Heart right ventricle (tissue), 16 donors: ENCODE measurements around the gene TOR1AIP1. TPM values are rescaled to one million over a fixed set of nuclear protein-coding genes. Genes with fewer than 3 reads are reported as not detected.
"Not testable (repeated sequence)": the region's sequence is repeated elsewhere in the genome, so short reads cannot be mapped to it uniquely, and the experiment has no call there.

Source experiments
- ATAC-seq, 8 donors: fragments of 200-7000 bp; cut with Tn5 transposase; one replicate each; pipeline ENCODE4 v1.9.1; 2020; ENCODE audit warnings: mild to moderate bottlenecking in 8 of 8, moderate library complexity in 8 of 8, moderate number of reproducible peaks in 1 of 8
- DNase-seq, 2 donors: peaks; one replicate each; pipeline ENCODE4 v3.0.0-alpha.2; 2020
- H3K27ac ChIP-seq, 10 donors: fragments of 200-600 bp; sonication (generic) in 2 of 10; one replicate each; pipeline versions ENCODE4 v1.5.0 to v1.8.0; 2020 to 2022; ENCODE audit warnings: mild to moderate bottlenecking in 3 of 10
- H3K27me3 ChIP-seq, 7 donors: fragments of 200-600 bp; one replicate each; pipeline ENCODE4 v1.8.0; 2021 to 2022; ENCODE audit warnings: mild to moderate bottlenecking in 2 of 7
- H3K36me3 ChIP-seq, 9 donors: fragments of 200-600 bp; sonication (generic) in 1 of 9; one replicate each; pipeline versions ENCODE4 v1.5.0 to v1.8.0; 2020 to 2022; ENCODE audit warnings: mild to moderate bottlenecking in 2 of 9
- H3K4me1 ChIP-seq, 9 donors: fragments of 200-600 bp; sonication (generic) in 1 of 9; one replicate each; pipeline versions ENCODE4 v1.5.0 to v1.8.0; 2020 to 2022; ENCODE audit warnings: mild to moderate bottlenecking in 4 of 9
- H3K4me3 ChIP-seq, 10 donors: fragments of 200-600 bp; sonication (generic) in 2 of 10; one replicate each; pipeline versions ENCODE4 v1.5.0 to v1.8.0; 2020 to 2022; ENCODE audit warnings: mild to moderate bottlenecking in 7 of 10, moderate library complexity in 2 of 10
- H3K9me3 ChIP-seq, 11 donors: fragments of 200-600 bp in 10 of 11; sonication (generic) in 2 of 11; one replicate each; pipeline versions ENCODE4 v1.5.0 to v1.8.0; 2013 to 2022; ENCODE audit warnings: mild to moderate bottlenecking in 2 of 11, control low read depth in 1 of 11, moderate library complexity in 1 of 11
- CTCF ChIP-seq, 9 donors: fragments of 200-600 bp; sonication (generic) in 2 of 9; IDR thresholded peaks; one replicate each; pipeline versions ENCODE4 v1.5.0 to v1.8.0; 2021 to 2022; ENCODE audit warnings: antibody characterized with exemption in 9 of 9, mild to moderate bottlenecking in 5 of 9, moderate library complexity in 1 of 9
- WGBS, 2 donors: extraction: QIAGEN DNeasy Blood & Tissue Kit; methylation state at CpG; one replicate each; pipeline ENCODE4 v1.1.7; 2013; ENCODE audit warnings: inconsistent platforms in 1 of 2; 5-methylcytosine and 5-hydroxymethylcytosine counted together
- intact Hi-C, 10 donors: fragments of 100-400 bp; cut with DNase I; formaldehyde crosslinking; loops; one replicate each; pipeline versions ENCODE4 v1.11.1 to v1.14.2; 2022
- polyA plus RNA-seq, 2 donors: library from polyadenylated mRNA; stranded (reverse); fragments of 200-250 nt; gene quantifications; one replicate each; pipeline ENCODE4 v1.2.3, GENCODE V29; 2013
- total RNA-seq, 10 donors: library from RNA; stranded (reverse); fragmentation: NEBNext Ultra II Directional in 3 of 10; extraction: Animal tissue kit (Norgen Biotek cat#: 25700) in 3 of 10; gene quantifications; one replicate each; pipeline versions ENCODE4 v1.2.1 to v1.2.4, GENCODE V29; 2021 to 2023
- donor health status: Arrhythmogenic right ventricular cardiomyopathy.
- donor health status: ischemic (EF 13 %, LVEDD 7.1; RV severe dilation, severe dysfunction).
- donor health status: healthy with polysubstance abuse.
- donor health status: DM: no; HTN: yes; CAD: no.
- donor health status: DM: no; HTN: no; CAD: no.
- donor health status: ischemic (EF 25% LVEDD 6.9; RV normal size, moderate dysfunction).
- donor health status: ischemic (EF 25% LVEDD 5.7; RV mildly dilated, moderate dysfunction).
- donor health status: healthy.
- donor health status: DM: yes; HTN: yes; CAD: no.
- donor health status: Ischemic cardiomyopathy.
- donor health status: ischemic (EF 35%, LVEDD 5.7; RV mildly dilated, moderate dysfunction).
- donor health status: nonischemic (EF 11% LVEDD 7.7; RV severe dilation, severe dysfunction).
- donor health status: DM: yes; HTN: yes; CAD: no.
- donor health status: PGD.
- donor health status: ischemic (EF 29% LVEDD 5.4; RV normal size, mild dysfunction).
- donor health status: nonischemic (EF 23%, LVEDD 6.1; RV moderate dilation, normal function).

Gene TOR1AIP1
- total and polyA plus RNA-seq, 12 donors, result 13.4 to 50.3 (median 43.5) TPM

- Histone ChIP-seq H3K27ac (no peak overlapping the region), H3K4me1 (no peaks in the 10 kb centered on the region), H3K4me3 (no peak overlapping the region), H3K27me3 (no peaks in the 10 kb centered on the region), H3K36me3 (peaks cover 0 to 99% (median 39%) of the 10 kb centered on the region in 9 donors), H3K9me3 (no peaks in the 10 kb centered on the region)
- DNase-seq, result no peak
- ATAC-seq, result no peak
- WGBS, 2 donors, result 95 to 96% methylated on average over 1 of the region's 1 CpG
- TF ChIP-seq CTCF (IDR thresholded peaks at IDR 0.05), result no peak
- intact Hi-C loops, result no loop called here
Measured at GRCh38 chr1:179853102-179853501, 29.0 kb upstream of the TOR1AIP1 start.

- WGBS, 2 donors, result 96 to 99% methylated on average over 4 of the region's 4 CpGs
- H3K36me3 ChIP-seq, result peaks cover 0 to 90% (median 36%) of the 10 kb centered on the region in 9 donors
- H3K4me3 ChIP-seq, DNase-seq, H3K4me1 ChIP-seq, H3K27me3 ChIP-seq, intact Hi-C loops, H3K27ac ChIP-seq, ATAC-seq, H3K9me3 ChIP-seq: not testable (repeated sequence)
Measured at GRCh38 chr1:179855831-179856230, 26.3 kb upstream of the TOR1AIP1 start.

DNA sequence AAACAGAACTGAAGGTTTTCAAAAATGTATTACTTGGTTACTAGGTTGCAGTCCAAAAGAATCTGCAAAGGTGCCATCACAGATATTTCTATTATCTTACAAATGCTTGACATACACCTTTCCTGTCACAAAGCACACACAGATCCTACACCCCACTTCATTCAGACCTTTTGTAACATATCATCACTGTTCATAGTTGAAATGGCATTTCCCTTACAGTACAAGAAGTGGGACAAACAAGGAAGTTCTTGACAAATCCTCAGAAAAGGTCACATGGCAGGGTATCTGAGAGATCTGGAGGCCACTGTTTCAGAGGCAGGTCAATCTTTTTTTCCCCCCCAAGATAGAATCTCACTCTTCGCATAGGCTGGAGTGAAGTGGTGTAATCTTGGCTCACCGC is 25.8 kb upstream of the TOR1AIP1 start:
- TF ChIP-seq CTCF (IDR thresholded peaks at IDR 0.05), result no peak
- H3K27me3 ChIP-seq, result no peaks in the 10 kb centered on the region
- peaks cover 0 to 90% (median 34%) of the 10 kb centered on the region in 9 donors for H3K36me3 ChIP-seq
- intact Hi-C loops, result no loop called here
- DNase-seq (no peak), ATAC-seq (no peak)
- 95 to 98% methylated on average over 2 of the region's 2 CpGs for WGBS, 2 donors
- no peak overlapping the region for H3K4me3 ChIP-seq
- H3K27ac ChIP-seq, result no peak overlapping the region
- no peaks in the 10 kb centered on the region for H3K9me3 ChIP-seq
- no peaks in the 10 kb centered on the region for H3K4me1 ChIP-seq

- no peak overlapping the region for H3K27ac ChIP-seq
- no peaks in the 10 kb centered on the region for H3K27me3 ChIP-seq
- ATAC-seq, result no peak
- no peak overlapping the region for H3K4me3 ChIP-seq
- H3K36me3 ChIP-seq, result peaks cover 0 to 90% (median 27%) of the 10 kb centered on the region in 9 donors
- intact Hi-C loops, result no loop called here
- no peaks in the 10 kb centered on the region for H3K4me1 ChIP-seq
- no peak for DNase-seq
- no peaks in the 10 kb centered on the region for H3K9me3 ChIP-seq
- 93 to 97% methylated on average over 4 of the region's 4 CpGs for WGBS, 2 donors
- TF ChIP-seq CTCF (IDR thresholded peaks at IDR 0.05), result no peak
Measured at GRCh38 chr1:179857009-179857408, 25.1 kb upstream of the TOR1AIP1 start.

DNA sequence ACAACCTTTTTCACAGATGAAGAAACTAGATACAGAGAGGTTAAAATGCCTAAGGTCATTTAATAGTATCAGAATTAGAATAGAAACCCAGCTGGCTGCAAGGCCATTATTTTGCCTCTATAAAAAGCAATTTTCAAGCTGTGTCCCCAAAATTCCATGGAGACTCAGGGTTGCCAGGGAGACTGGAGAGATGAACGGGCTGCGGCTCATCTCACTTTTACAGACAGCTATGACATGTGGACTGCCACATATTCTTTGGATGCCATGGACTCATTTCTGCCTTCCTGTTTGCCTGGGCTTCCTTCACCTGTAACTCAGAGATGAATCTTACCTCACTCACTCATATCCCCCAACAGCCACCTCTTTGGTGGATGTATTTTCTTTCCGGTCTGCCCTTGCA is 21.4 kb upstream of the TOR1AIP1 start:
- Histone ChIP-seq H3K9me3 (no peaks in the 10 kb centered on the region), H3K27me3 (no peaks in the 10 kb centered on the region), H3K4me1 (peaks cover 0 to 10% (median 0%) of the 10 kb centered on the region in 9 donors), H3K36me3 (peaks cover 0 to 91% (median 27%) of the 10 kb centered on the region in 9 donors), H3K4me3 (no peak overlapping the region), H3K27ac (no peak overlapping the region)
- intact Hi-C loops, result loop anchor here in 2 of 10 donors (10.0 kb wide), 2 partner anchors 164 to 314 kb away; no protein-coding TSS in a partner anchor
- DNase-seq, result no peak
- 75 to 83% methylated on average over 3 of the region's 3 CpGs for WGBS, 2 donors
- no peak for ATAC-seq
- no peak for TF ChIP-seq CTCF (IDR thresholded peaks at IDR 0.05)
